Mesendoderm (in vitro differentiated cells): ENCODE measurements around the gene PRAMEF14.
"Not testable (repeated sequence)": the region's sequence is repeated elsewhere in the genome, so short reads cannot be mapped to it uniquely, and the experiment has no call there.

Experiments used
- DNase-seq: peaks from one replicate; pipeline ENCODE4 v3.0.0; 2013
- H2AK5ac ChIP-seq: 2 replicates; pipeline ENCODE4 v1.6.1; 2013; ENCODE audit warnings: low read length, inconsistent platforms
- H2BK120ac ChIP-seq: 2 replicates; pipeline ENCODE4 v1.6.1; 2013; ENCODE audit warnings: low read depth, mild to moderate bottlenecking, low read length, moderate library complexity, mixed read lengths
- H2BK15ac ChIP-seq: replicated peaks from 2 replicates; pipeline ENCODE4 v1.6.1; 2013; ENCODE audit warnings: low read depth, mild to moderate bottlenecking, moderate library complexity
- H2BK5ac ChIP-seq: 2 replicates; pipeline ENCODE4 v1.6.1; 2013; ENCODE audit warnings: low read length, inconsistent platforms
- H3K18ac ChIP-seq: 2 replicates; pipeline ENCODE4 v1.6.1; 2013; ENCODE audit warnings: mild to moderate bottlenecking, low read length, mixed read lengths
- H3K23ac ChIP-seq: one replicate; pipeline ENCODE4 v1.6.1; 2013; ENCODE audit warnings: low read length
- H3K27ac ChIP-seq: 2 replicates; pipeline ENCODE4 v1.5.1; 2013; ENCODE audit warnings: low read depth, mild to moderate bottlenecking, inconsistent platforms, low read length, moderate library complexity
- H3K27me3 ChIP-seq: 2 replicates; pipeline ENCODE4 v1.6.1; 2013; ENCODE audit warnings: low read length, control low read depth, mild to moderate bottlenecking, inconsistent platforms; ENCODE audit not compliant: insufficient read depth, poor library complexity
- H3K36me3 ChIP-seq: 2 replicates; pipeline ENCODE4 v1.6.1; 2013; ENCODE audit warnings: low read length, inconsistent platforms; ENCODE audit not compliant: control insufficient read depth, insufficient read depth
- H3K4ac ChIP-seq: one replicate; pipeline ENCODE4 v1.6.1; 2013; ENCODE audit warnings: low read depth, mild to moderate bottlenecking, low read length, moderate library complexity
- H3K4me1 ChIP-seq: 2 replicates; pipeline ENCODE4 v1.6.1; 2013; ENCODE audit warnings: low read depth, low read length, inconsistent platforms; ENCODE audit not compliant: control insufficient read depth
- H3K4me2 ChIP-seq: 2 replicates; pipeline ENCODE4 v1.6.1; 2013; ENCODE audit warnings: low read length
- H3K4me3 ChIP-seq: 2 replicates; pipeline ENCODE4 v1.5.1; 2013; ENCODE audit warnings: mild to moderate bottlenecking, low read length
- H3K56ac ChIP-seq: one replicate; pipeline ENCODE4 v1.6.1; 2013; ENCODE audit warnings: low read length
- H3K79me1 ChIP-seq: 2 replicates; pipeline ENCODE4 v1.6.1; 2013; ENCODE audit warnings: low read length, inconsistent platforms
- H3K79me2 ChIP-seq: 2 replicates; pipeline ENCODE4 v1.6.1; 2013; ENCODE audit warnings: mild to moderate bottlenecking, low read length; ENCODE audit not compliant: control insufficient read depth, insufficient read depth
- H3K9ac ChIP-seq: 2 replicates; pipeline ENCODE4 v1.6.1; 2013; ENCODE audit warnings: low read length, inconsistent platforms
- H4K5ac ChIP-seq: one replicate; pipeline ENCODE4 v1.6.1; 2013; ENCODE audit warnings: low read length
- H4K8ac ChIP-seq: one replicate; pipeline ENCODE4 v1.6.1; 2013; ENCODE audit warnings: low read depth, mild to moderate bottlenecking, control low read depth, low read length, moderate library complexity
- whole genome bisulfite sequencing: extraction: QIAGEN DNeasy Blood & Tissue Kit; methylation state at CpG from one replicate; pipeline ENCODE4 v1.1.7; 2013; ENCODE audit warnings: low lambda C conversion rate, missing lambda C conversion rate; ENCODE audit not compliant: insufficient coverage; ENCODE audit errors: extremely low coverage; 5-methylcytosine and 5-hydroxymethylcytosine counted together

Gene PRAMEF14

DNA sequence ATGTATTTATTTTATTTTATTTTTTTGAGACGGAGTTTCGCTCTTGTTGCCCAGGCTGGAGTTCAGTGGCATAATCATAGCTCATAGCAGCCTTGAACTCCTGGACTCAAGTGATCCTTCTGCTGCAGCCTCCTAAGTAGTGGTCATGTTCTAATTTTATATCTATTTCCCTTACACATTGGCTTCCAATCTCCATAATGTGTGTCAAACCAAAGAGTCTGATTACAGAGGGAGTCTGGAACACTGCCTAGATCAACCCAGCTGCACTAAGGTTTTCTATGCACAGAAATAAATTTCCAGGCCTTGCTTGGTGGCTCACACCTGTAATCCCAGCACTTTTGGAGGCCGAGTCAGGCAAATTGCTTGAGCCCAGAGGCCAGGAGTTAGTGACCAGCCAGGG is 32.0 kb upstream of the PRAMEF14 start:
- H3K79me1 ChIP-seq, H2BK120ac ChIP-seq, H3K4me3 ChIP-seq, H3K27me3 ChIP-seq, H3K18ac ChIP-seq, H2BK5ac ChIP-seq, H4K8ac ChIP-seq, H3K9ac ChIP-seq, H3K23ac ChIP-seq, H3K56ac ChIP-seq, H3K4ac ChIP-seq, H3K36me3 ChIP-seq, H3K4me2 ChIP-seq, H3K27ac ChIP-seq, DNase-seq, H4K5ac ChIP-seq, H3K4me1 ChIP-seq, H2BK15ac ChIP-seq, H3K79me2 ChIP-seq, H2AK5ac ChIP-seq: not testable (repeated sequence)
- WGBS = no CpG with 5 or more reads among the region's 3 CpGs

DNA sequence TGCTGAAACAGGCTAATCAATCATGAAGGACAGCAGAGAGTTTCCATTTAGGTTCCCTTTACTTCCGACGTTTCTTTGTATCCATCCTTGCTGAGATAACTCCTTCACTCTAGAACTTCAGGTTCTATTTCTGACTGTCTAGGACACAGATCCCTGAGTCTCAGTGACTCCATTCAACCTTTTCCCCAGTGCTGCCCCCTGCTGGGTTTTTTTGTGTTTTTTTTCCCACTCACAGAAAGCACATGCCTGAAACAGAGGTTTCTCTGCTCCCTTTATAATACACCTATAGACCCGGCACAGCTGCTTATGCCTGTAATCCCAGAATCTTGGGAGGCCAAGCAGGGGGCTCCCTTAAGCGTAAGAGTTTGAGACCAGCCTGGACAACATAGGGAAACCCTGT is 21.6 kb upstream of the PRAMEF14 start:
- H3K4me1 ChIP-seq, H3K36me3 ChIP-seq, H3K79me2 ChIP-seq, H3K9ac ChIP-seq, H3K23ac ChIP-seq, H2BK15ac ChIP-seq, H3K27ac ChIP-seq, H3K4me2 ChIP-seq, H2BK5ac ChIP-seq, H2AK5ac ChIP-seq, H2BK120ac ChIP-seq, H4K8ac ChIP-seq, H3K79me1 ChIP-seq, H3K4ac ChIP-seq, H3K4me3 ChIP-seq, H3K27me3 ChIP-seq, H3K56ac ChIP-seq, H4K5ac ChIP-seq, H3K18ac ChIP-seq: not testable (repeated sequence)
- peak; percentile 1 for DNase-seq
- WGBS = no CpG with 5 or more reads among the region's 4 CpGs

DNA sequence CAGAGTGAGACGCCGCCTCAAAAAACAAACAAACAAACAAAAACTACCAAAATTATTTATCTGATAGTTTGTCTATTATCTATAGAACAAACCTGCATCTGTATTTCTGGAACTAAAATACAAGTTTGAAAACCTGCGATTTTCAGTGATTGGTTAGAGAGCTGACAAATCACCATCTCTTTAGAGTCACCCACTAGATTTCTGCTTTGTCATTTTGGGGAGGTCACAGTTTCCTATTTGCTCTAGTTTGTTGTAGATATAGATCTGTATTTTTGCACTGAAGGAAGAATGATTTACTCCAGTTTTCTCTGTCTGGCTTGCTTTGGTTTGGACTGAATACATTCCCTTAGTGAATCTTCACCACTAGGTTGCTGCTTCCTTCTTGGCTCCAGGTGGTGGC is 19.6 kb upstream of the PRAMEF14 start:
- H2BK5ac ChIP-seq, H4K5ac ChIP-seq, H3K27me3 ChIP-seq, H3K4me2 ChIP-seq, H3K9ac ChIP-seq, H2BK15ac ChIP-seq, H3K27ac ChIP-seq, H3K23ac ChIP-seq, H3K79me1 ChIP-seq, H3K4me3 ChIP-seq, H4K8ac ChIP-seq, H3K4ac ChIP-seq, DNase-seq, H3K36me3 ChIP-seq, H2BK120ac ChIP-seq, H3K18ac ChIP-seq, H3K79me2 ChIP-seq, H3K56ac ChIP-seq, H3K4me1 ChIP-seq, H2AK5ac ChIP-seq: not testable (repeated sequence)
- WGBS = no CpG with 5 or more reads among the region's 3 CpGs

DNA sequence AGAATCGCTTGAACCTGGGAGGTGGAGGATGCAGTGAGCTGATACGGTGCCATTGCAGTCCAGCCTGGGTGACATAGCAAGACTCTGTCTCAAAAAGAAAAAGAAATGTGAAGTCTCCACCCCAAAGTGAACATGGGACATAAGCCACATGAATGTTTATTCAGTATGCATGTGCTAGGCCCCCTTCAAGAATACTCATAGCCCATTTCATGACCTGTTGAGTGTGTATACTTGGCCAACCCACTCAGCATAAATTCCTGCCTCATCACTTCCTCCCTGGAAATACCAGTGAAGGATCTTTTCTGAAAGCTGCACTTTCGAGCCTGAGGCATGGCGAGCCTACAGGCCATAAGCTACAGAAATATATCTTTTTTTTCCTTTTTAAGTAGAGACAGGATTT is 18.0 kb upstream of the PRAMEF14 start:
- not testable (repeated sequence) for H3K36me3 ChIP-seq, H3K9ac ChIP-seq, H2BK5ac ChIP-seq, H3K4ac ChIP-seq, H3K4me1 ChIP-seq, H3K4me2 ChIP-seq, H3K27me3 ChIP-seq, H2AK5ac ChIP-seq, H4K5ac ChIP-seq, H2BK120ac ChIP-seq, H3K79me2 ChIP-seq, H3K23ac ChIP-seq, H4K8ac ChIP-seq, DNase-seq, H3K4me3 ChIP-seq, H3K27ac ChIP-seq, H3K56ac ChIP-seq, H2BK15ac ChIP-seq, H3K18ac ChIP-seq, H3K79me1 ChIP-seq
- no CpG with 5 or more reads among the region's 4 CpGs for WGBS

DNA sequence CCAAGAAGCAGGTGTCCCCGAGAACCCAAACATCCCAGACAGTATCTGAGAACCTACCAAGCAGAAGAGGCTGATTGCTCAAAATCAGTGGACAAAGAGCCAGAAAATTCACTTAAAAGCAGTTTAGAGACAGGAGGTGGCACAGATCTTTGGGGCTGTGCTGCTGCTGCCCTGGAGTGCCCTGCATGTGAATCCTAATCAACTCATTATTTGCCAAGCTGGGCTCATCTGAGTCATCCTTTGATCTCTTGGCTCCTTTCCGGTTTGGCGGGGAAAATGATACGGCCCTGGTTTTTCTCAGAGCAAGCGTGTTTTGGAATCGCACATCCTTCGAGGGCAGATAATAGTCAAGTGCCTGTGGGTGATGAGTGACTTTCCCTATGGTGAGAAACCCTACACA is 15.4 kb upstream of the PRAMEF14 start:
- no CpG with 5 or more reads among the region's 7 CpGs for WGBS
- H3K27me3 ChIP-seq = not testable (repeated sequence)

DNA sequence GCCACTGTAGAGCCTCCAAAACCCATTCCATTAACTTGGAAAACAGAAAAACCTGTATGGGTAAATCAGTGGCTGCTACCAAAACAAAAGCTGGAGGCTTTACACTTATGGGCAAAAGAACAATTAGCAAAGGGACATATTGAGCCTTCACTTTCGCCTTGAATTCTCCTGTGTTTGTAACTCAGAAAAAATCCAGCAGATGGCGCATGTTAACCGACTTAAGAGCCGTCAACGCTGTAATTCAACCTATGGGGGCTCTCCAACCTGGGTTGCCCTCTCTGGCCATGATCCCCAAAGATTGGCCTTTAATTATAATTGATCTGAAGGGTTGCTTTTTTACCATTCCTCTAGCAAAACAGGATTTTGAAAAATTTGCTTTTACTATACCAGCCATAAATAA is 9.8 kb upstream of the PRAMEF14 start:
- not testable (repeated sequence) for H3K56ac ChIP-seq, H3K18ac ChIP-seq, H3K9ac ChIP-seq, H3K27me3 ChIP-seq, H3K27ac ChIP-seq, H2BK120ac ChIP-seq, H2BK5ac ChIP-seq, H3K4ac ChIP-seq, H3K23ac ChIP-seq, H3K36me3 ChIP-seq, H4K5ac ChIP-seq, H3K4me3 ChIP-seq, H2BK15ac ChIP-seq, H4K8ac ChIP-seq, H3K4me1 ChIP-seq, H3K4me2 ChIP-seq, H2AK5ac ChIP-seq, H3K79me2 ChIP-seq, H3K79me1 ChIP-seq
- peak; percentile 64 for DNase-seq
- no CpG with 5 or more reads among the region's 5 CpGs for WGBS

More for the DNA sequence above, 15.4 kb upstream of the PRAMEF14 start:
- H2BK15ac ChIP-seq, H3K79me1 ChIP-seq, H3K18ac ChIP-seq, H3K4ac ChIP-seq, H3K36me3 ChIP-seq, H3K4me3 ChIP-seq, H3K27ac ChIP-seq, DNase-seq, H2BK5ac ChIP-seq, H3K4me2 ChIP-seq, H2AK5ac ChIP-seq, H4K5ac ChIP-seq, H3K56ac ChIP-seq, H2BK120ac ChIP-seq, H3K4me1 ChIP-seq, H3K79me2 ChIP-seq, H3K23ac ChIP-seq, H3K9ac ChIP-seq, H4K8ac ChIP-seq: not testable (repeated sequence)
